NCI-H510A treated with DMSO at 0.1 percent for 48 hours (cell line): ENCODE data around the gene CTDP1.
"Not testable (repeated sequence)": the region's sequence is repeated elsewhere in the genome, so short reads cannot be mapped to it uniquely, and the experiment has no call there.

Source experiments
- DNase-seq: peaks from one replicate; lab custom pipeline; 2025; lab: John Stamatoyannopoulos, UW

CTDP1 gene

DNA sequence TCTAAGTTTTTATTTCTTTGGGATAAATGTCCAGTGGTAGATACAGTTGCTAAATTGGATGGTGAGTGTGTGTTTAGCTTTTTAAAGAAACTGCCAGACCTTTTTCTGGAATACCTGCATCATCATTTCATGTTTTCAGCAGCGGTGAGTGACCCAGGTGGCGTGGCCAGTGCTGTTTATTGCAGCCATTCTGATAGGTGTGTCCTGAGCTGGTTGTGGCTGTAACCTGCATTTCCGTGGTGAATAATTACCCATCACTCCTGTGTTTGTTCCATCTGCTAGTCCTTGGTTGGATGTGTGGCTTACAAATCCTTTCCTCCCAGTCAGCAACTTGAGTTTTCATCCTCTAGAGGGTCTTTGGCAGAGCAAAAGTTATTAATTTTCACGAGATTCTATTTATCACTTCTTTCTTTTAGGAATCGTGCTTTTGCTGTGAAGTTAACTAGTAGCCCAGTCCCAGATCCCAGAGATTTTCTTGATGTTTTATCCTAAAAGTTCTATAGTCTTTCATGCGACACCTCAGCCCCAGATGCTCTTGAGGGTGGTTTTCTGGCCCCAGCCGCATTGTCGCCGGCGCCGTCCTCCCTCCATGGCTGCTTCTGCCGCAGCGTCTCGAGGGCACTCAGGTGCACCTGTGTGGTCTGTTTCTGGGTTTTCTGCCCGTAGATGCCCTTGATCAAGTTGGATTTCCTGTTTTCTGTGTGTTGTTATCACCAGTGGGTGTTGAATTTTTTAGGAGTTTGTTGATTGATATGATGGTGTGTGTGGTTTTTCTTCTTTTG is 44.9 kb downstream of the CTDP1 start:
- no peak for DNase-seq

DNA sequence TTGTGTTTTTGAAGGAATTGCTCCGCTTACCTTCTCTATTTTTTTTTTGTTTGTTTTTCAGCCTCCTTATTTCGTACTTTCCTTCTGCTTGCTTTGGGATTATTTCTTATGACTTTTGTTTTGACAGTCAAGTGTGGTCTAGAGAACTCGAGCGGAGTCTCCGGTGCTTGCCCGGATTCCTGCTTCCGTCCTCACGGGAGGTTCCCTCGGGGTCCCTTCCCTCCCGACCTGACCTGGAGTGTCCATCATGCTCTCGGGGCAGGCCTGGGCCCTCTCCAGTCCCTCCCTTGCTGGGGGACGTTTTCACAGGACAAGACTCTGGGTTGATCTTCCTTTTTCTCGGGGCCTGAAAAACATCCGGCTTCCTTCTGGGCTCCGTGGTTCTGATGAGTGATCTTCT is 45.9 kb downstream of the CTDP1 start:
- no peak for DNase-seq

DNA sequence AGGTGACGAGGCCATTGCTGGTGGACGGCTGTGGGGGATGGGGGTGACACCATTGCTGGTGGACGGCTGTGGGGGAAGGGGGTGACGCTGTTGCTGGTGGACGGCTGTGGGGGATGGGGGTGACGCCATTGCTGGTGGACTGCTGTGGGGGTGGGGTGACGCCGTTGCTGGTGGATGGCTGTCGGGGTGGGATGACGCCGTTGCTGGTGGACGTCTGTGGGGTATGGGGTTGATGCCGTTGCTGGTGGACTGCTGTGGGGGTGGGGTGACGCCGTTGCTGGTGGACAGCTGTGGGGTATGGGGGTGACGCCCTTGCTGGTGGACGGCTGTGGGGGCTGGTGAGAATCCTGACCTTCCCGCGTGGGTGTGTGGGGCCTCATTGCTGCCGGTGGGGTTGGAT is 47.1 kb downstream of the CTDP1 start:
- no peak for DNase-seq

DNA sequence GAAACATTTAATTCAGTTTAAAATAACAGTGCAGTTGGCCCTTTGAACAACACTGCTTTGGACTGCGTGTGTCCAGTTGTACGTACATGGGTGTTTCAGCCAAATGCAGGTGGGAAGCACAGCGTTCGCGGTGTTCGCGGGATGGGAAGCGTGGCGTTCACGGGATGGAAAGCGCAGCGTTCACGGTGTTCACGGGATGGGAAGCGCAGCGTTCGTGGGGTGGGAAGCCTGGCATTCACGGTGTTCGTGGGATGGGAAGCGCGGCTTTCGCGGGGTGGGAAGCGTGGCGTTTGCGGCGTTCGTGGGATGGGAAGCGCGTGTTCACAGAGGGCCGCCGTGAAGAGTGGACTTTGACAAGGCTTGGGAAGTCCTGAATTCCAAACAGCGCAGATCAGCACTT is 47.6 kb downstream of the CTDP1 start:
- no peak for DNase-seq

DNA sequence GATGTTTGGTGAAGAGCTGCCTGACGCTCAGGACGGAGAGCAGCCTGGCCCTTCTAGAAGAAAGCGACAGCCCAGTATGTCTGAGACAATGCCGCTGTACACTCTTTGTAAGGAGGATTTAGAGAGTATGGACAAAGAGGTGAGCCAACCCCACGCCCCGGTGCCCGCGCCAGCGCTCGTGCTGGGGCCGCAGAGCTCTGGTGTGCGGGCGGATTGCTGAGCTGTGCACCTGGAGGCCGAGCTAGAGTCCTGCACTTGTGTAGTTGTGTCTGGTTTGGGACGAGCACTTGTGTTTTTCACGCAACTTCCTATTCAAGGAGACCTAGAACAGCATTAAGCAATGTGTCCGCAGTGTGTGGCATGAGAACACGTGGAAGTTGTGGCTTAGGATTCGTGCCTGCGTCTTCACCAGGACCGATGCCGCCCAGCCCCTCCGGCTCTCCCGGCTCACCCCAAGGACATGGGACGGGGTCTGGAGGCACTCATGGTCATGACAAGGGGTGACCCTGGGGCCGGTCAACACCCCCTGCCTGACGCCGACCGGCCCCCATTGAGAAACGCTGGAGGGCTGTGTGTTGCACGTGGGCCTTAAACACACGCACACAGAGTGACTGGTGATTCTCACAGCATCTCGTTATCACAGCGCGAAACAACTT is 49.5 kb downstream of the CTDP1 start:
- DNase-seq = no peak

DNA sequence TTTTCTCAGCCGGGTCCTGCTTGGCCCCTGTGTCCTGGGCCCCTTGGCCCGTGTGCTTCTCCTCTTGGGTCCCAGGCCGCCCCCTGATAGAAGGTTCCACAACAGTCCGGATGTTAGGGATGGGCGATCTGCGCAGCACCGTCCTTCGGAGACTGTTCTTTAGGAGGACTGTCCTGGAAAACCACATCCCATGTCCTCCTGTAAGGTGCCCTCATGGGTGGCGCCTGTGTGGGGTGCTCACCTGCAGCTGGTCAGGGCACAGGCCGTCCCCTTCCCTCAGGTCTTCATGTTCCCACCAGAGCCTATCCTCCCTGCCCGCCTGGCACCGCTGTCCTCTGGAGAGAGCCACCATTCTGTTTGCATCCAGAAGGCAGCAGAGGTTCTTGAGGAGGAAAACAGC is 50.0 kb downstream of the CTDP1 start:
- no peak for DNase-seq

DNA sequence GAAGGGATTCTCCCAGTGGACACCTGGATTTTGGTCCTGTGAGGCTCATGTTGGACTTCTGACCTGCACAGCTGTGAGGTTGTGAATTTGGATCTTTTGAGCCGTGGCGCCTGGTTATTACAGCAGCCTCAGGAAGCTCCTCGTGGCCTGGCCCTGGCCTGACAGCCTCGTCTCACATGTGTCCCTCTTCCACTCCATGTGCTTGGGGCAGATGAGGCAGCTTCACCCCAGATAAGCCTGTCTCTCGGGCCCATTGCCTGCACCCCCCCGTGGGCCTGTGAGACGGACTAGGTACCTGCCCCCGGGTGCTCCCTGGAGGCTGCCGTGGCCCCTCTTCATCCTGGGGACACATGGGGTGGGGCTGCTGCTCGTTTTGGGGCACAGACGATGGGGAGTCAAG is 51.2 kb downstream of the CTDP1 start:
- DNase-seq = no peak

DNA sequence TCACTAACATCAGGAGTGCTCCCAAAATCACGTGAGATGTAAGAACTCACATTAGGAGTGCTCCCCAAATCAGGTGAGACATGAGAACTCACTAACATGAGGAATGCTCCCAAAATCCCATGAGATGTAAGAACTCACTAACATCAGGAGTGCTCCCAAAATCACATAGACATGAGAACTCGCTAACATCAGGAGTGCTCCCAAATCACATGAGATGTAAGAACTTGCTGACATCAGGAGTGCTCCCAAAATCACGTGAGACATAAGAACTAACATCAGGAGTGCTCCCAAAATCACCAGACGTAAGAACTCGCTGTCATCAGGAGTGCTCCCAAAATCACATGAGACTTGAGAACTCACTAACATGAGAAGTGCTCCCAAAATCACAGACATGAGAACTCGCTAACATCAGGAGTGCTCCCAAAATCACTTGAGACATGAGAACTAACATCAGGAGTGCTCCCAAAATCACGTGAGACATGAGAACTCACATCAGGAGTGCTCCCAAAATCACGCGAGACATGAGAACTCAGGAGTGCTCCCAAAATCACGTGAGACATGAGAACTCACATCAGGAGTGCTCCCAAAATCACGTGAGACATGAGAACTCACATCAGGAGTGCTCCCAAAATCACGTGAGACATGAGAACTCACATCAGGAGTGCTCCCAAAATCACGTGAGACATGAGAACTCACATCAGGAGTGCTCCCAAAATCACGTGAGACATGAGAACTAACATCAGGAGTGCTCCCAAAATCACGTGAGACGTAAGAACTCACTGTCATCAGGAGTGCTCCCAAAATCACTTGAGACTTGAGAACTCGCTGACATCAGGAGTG is 52.5 kb downstream of the CTDP1 start:
- not testable (repeated sequence) for DNase-seq

DNA sequence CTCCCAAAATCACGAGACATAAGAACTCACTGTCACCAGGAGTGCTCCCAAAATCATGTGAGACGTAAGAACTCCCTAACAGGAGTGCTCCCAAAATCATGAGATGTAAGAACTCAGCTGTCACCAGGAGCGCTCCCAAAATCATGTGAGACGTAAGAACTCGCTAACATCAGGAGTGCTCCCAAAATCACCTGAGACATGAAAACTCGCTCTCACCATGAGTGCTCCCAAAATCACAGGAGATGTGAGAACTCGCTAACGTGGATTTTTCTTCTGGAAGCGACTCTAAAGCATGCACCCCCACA is 53.1 kb downstream of the CTDP1 start:
- DNase-seq = no peak

DNA sequence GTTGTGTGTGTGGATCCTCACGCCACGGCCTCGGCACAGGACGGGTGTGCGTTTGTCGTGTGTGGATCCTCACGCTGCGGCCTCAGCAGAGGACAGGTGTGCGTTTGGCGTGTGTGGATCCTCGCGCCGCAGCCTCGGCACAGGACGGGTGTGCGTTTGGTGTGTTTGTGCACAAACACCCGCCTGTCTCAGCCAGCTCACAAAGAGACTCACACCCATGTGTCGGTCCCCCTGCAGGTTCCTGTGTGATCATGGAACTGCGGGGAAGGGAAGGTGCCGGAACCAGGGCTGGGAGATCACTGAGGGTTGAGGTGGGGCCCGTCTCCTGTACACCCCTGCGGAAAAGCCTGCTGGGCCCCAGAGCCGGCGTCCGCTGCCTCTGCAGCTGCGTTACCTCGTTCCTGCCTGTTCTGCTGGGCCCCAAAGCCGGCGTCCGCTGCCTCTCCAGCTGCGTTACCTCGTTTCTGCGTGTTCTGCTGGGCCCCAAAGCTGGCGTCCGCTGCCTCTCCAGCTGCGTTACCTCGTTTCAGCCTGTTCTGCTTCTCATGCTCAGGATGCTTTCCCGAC is 53.6 kb downstream of the CTDP1 start:
- no peak for DNase-seq

DNA sequence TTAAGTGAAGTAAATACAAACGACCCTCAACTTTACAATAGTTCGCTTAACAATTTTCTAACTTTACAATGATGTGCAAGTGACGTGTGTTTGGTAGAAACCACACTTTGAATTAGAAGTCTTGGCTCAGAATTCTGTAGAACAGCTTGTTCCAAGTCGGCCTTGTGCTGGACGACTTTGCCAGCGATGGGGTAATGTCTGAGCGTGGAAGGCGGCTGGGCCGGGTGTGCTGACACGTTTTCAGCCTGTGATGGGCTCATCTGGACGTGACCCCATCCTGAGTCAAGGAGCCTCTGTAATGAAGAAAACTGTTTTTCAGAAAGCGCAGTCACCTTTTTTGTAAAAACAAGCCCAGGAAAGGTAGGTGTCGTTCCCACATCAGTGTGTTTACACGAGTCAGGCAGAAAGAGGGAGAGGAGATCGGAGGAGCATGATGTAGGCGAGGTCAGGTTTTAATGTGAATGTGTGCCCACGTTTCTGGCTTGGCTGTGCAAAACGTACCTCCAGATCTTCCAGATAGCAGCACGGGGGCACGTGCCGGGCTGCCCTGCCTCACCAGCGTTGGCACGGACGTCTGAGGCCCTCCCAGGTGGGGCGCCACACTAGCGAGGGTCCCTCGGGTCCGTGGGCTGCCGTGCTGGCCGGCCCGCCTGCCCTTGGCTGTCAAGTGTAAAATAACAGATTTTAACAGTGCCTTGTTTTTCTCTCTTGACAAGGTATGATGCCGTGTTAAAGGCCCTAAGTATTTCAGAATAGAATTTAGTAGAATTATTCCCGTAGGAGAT is 54.6 kb downstream of the CTDP1 start:
- DNase-seq = no peak

DNA sequence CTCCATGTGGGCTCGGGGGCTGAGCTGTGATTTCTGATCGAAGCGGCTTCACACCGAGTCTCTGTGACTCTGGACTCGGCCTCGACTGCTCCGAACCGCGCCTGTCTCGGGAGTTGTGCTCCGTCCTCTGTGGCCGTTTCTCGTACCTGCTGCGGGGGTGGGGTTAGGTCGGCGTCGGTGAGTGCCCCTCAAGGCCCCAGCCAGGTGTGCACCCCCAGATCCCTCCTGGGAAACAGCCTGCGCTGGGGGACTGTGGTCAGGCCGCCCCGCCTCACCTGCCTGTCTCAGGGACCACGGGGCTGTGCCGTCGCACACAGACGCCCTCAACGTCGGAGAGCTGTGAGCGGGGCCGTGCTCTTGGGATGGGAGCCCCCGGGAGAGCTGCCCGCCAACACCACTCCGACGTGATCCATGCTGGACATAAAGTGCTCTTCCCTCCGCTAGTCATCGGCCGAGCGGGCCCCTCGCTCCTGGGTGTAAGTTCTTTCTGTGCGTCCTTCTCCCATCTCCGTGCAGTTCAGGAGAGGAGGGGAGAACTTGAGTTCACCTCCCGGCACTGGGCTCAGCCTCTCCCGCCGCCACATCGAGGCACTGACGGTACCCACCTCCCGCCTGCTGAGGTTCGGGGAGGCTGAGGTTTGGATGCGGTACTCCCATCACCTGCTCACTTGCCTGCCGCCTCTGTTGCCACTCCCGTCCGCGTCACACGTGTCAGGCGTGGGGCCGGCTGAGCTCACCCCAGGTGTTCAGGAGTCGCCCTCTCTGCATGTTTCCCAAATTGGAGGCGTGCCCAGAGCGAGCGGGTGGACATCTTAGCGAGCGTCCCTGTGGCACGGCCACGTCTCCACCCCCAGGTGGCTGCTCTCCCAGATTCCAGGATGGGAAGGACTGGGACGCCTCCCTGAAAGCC is 55.7 kb downstream of the CTDP1 start:
- no peak for DNase-seq

DNA sequence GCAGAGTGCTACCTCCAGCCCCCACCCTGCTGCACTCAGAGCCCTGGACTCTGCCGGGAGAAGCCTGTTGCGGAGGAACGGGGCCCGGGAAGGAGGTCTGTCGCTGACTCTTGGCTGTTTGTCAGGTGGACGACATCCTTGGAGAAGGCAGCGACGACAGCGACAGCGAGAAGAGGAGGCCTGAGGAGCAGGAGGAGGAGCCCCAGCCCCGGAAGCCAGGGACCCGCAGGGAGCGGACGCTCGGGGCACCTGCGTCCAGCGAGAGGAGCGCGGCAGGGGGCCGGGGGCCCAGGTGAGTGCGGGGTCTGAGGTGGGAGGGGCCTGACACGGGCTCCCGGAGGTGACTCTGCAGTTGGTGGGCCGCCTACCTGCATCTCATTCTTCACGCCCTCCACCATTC is 56.6 kb downstream of the CTDP1 start:
- no peak for DNase-seq

DNA sequence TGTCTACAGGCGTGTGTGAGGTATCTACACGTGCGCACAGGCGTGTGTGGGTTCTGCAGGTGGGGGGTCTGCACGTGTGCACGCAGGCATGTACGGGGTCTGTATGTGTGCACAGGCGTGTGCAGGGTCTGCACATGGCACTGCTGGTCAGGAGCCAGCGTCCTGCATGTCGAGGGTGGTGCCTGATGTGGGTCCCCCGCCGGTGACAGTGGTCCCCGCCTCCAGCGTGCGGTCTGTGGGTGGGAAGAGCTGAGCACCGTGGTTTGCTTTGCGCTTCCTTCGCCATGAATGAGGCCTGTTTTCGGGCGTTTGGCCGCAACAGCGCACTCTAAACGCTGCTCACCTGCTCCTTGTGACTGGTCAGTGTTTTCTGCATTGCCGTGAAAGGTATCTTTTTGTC is 57.2 kb downstream of the CTDP1 start:
- DNase-seq = no peak

DNA sequence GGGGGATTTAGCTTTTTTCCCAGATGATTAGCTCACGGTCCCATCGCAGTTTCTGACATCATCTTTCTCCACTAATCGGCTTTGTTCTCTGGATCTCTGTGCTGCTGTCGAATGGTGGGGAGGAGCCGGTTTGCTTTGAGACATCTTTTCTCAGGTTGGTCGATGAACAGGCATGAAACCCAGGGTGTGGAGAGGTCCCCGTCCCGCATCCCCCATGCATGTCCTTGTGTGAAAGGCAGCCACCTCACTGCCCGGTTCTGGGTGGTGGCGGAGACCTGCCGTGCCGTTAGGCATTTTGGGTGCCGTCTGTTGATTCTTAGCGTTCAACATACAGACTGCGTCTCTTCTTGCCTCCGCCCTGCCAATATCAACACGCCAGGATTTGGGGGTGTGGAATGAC is 57.8 kb downstream of the CTDP1 start:
- DNase-seq = no peak

DNA sequence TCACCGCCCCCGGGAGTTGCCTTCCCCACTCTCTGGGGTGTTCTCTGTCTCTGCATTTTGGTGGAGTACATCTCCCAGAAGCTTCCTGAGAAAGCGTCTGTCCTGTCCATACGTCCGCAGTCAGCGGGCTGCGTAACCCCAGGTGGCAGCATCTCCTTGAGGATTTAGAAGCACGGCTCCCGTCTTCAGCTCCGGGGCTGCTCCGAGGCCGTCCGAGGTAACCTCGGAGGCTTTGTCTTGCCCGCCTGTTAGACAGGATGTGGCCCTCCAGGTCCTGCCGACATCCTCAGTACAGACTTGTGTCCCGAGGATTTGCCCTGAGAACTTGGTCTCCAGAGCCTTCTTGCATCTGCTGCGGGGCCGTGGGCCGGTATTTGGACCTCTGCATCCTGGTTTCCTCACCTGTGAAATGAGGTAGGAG is 58.4 kb downstream of the CTDP1 start:
- no peak for DNase-seq

DNA sequence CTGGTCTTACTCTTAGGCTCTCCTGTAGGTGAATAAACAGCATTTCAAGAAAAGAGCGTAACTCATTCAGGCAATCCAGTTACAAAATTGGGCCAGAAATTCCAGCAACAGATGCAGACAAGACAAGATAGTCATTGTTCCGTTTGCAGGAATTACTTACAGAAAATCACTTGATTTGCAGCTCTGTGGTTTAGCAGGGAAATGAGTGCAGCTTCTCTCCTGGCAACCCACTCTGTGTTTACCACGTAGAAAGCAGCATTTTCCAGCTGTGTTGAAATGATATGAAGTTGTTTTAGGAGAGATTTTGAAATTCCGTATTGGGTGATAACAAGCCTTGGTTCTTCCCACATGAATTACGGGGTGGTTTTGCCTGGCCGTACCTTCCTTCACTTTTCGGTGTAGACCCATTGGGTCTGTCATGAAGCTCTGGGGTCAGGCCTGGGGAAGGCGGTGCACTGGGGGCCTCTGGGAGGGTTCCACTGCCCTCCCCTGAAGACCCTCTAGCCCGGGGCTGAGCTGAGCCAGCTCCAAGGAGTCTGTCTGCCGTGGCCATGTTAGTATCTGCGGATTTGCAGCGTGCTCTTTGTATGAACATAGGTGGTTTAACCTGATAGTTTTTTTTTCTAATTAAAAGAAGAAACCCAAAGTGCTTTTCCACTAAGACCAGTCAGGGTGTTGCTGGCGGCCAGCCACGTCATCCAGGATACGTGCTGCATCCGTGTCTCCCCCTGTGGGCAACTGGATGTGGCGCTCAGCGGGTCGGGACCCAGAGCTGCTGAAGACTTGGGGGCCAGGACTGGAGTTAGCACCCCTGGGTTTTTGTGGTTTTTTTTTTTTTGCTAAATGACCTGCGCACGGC is 59.2 kb downstream of the CTDP1 start:
- no peak for DNase-seq

DNA sequence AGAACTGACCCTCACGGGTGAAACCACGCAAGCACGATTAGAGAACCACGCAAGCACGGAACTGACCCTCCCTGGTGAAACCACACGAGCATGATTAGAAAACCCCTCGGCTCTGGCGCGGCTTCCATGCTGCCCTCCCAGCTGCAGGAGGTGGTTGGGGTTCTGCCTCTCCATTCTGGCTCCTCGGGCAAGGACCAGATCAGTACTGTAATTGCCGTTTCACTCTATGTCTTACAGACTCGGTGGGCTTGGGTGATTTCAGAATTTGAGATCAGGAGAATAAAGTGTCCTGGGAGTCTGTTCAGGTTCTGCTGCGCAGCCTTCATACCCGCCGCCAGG is 59.8 kb downstream of the CTDP1 start:
- no peak for DNase-seq

DNA sequence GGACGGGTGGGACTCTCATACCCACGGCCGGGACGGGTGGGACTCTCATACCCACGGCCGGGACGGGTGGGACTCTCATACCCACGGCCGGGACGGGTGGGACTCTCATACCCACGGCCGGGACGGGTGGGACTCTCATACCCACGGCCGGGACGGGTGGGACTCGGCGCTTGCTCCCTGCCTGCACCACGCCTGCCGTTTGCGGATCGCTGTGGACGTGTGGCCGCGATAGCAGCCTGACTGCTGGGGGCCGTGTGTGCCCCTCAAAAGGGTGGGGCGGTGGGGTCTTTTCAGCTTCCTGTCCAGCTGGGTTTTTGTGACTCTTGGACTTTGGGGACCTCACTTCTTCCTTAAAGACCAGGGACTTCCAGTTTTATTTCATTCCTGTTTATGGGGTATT is 60.4 kb downstream of the CTDP1 start:
- DNase-seq = not testable (repeated sequence)
